ENCODE results near the gene CBARP.
"Not testable (repeated sequence)": the region's sequence is repeated elsewhere in the genome, so short reads cannot be mapped to it uniquely, and the experiment has no call there.

Gene CBARP

GRCh38 chr19:1205114-1206099, 32.4 kb downstream of the CBARP start, which contains the start of gene STK11:
STK11 (plus strand) TSS chr19:1205778; CDS start chr19:1206914, 1,136 bp downstream.
- FAIRE-seq, result no peak

GRCh38 chr19:1200614-1201013, 37.2 kb downstream of the CBARP start:
- not testable (repeated sequence) for FAIRE-seq

DNA sequence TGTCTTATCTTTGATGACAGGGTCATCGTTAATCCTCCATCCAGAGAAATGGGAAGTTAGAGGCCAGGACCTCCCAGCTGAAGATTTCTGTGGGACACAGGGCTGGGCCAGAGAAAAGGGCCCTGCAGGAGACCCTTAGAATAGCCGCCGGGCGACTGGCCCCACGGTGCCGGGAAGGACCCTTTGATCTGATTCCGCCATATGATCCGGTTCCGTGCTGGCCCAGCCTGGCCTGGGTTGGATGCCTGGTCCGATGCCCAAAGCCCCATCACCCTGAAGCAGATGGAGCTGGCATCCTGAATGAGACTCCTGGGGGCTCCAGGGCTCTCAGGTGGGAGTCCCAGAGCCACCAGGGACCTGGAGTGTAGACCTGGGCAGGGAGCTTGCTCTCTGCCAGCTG, 38.3 kb downstream of the CBARP start:
- FAIRE-seq, result no peak

GRCh38 chr19:1189419-1189818, 48.4 kb downstream of the CBARP start:
- no peak for FAIRE-seq

GRCh38 chr19:1183543-1184172, 54.1 kb downstream of the CBARP start:
- no peak for FAIRE-seq

DNA sequence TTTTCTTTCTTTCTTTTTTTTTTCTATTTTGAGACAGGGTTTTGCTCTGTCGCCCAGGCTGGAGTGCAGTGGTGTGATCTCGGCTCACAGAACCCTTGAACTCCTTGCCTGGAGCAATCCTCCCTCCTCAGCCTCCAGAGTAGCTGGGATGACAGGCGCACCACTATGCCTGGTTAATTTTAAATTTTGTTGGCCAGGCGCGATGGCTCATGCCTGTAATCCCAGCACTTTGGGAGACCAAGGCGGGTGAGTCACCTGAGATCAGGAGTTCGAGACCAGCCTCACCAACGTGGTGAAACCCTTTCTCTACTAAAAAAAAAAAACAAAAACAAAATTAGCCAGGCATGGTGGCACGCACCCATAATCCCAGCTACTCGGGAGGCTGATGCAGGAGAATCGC, 55.1 kb downstream of the CBARP start:
- no peak for FAIRE-seq

- FAIRE-seq, result no peak
These were observed 55.7 kb downstream of the CBARP start for GRCh38 chr19:1182068-1182467.

DNA sequence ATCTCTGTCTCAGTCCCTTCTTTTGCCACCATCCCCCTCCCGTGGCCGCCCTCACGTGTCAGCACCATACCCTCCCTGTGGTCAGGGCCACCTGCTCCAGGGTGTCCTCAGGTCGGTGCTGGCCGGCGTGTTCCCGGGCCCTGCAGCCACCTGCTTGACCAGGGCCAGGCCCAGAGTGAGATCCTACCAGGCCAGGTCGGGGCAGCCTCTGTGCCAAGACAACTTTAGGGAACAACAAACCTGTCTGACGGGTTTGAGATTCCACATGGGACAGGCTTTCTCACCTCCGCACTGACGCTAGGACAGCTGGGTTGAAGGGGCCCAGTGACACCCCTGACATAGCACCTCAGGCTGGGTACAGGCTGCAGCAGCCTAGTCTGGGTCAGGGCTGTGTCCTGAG, 56.2 kb downstream of the CBARP start:
- FAIRE-seq, result no peak

All from TTC549 (cell line).